DND-41 (cell line): ENCODE measurements around the gene PCSK9.

ENCODE experiments used
- ATAC-seq: fragments of 200-7000 bp; cut with Tn5 transposase; 3 replicates; pipeline ENCODE4 v1.9.1; 2021; ENCODE audit warnings: low read depth; ENCODE audit not compliant: insufficient read depth
- DNase-seq: peaks from one replicate; pipeline ENCODE4 v3.0.0-alpha.2; 2020
- H2AFZ ChIP-seq: 2 replicates; pipeline ENCODE4 v1.6.0; 2012; ENCODE audit warnings: low read depth, low read length
- H3K27ac ChIP-seq: 2 replicates; pipeline ENCODE4 v1.5.1; 2012; ENCODE audit warnings: low read length, inconsistent platforms
- H3K27me3 ChIP-seq: fragments of 200-600 bp; sonication (generic); 2 replicates; pipeline ENCODE4 v1.6.0; 2012; ENCODE audit warnings: low read length, mild to moderate bottlenecking, inconsistent platforms; ENCODE audit not compliant: insufficient read depth, poor library complexity
- H3K36me3 ChIP-seq: 2 replicates; pipeline ENCODE4 v1.5.1; 2012; ENCODE audit warnings: low read length, inconsistent platforms; ENCODE audit not compliant: insufficient read depth
- H3K4me1 ChIP-seq: 2 replicates; pipeline ENCODE4 v1.5.1; 2012; ENCODE audit warnings: mild to moderate bottlenecking, low read length; ENCODE audit not compliant: insufficient read depth
- H3K4me2 ChIP-seq: 2 replicates; pipeline ENCODE4 v1.6.0; 2012; ENCODE audit warnings: mild to moderate bottlenecking, moderate library complexity, low read length, inconsistent platforms; ENCODE audit not compliant: insufficient read depth
- H3K4me3 ChIP-seq, 2 experiments: fragments of 200-600 bp in 1 of 2; shearing (Covaris generic) in 1 of 2; 2 replicates each; pipeline ENCODE4 v1.5.1; 2012 to 2016; ENCODE audit warnings: inconsistent platforms in 2 of 2, low read length in 2 of 2, mild to moderate bottlenecking in 2 of 2, low read depth in 1 of 2, moderate library complexity in 1 of 2
- H3K79me2 ChIP-seq: 2 replicates; pipeline ENCODE4 v1.6.0; 2012; ENCODE audit warnings: low read length, inconsistent platforms; ENCODE audit not compliant: insufficient read depth
- H3K9ac ChIP-seq: 2 replicates; pipeline ENCODE4 v1.6.0; 2012; ENCODE audit warnings: low read depth, mild to moderate bottlenecking, inconsistent platforms, low read length, moderate library complexity
- H3K9me3 ChIP-seq: 2 replicates; pipeline ENCODE4 v1.5.1; 2012; ENCODE audit warnings: low read length, moderate library complexity, mild to moderate bottlenecking, inconsistent platforms; ENCODE audit not compliant: insufficient read depth, severe bottlenecking
- H4K20me1 ChIP-seq: 2 replicates; pipeline ENCODE4 v1.6.0; 2012; ENCODE audit warnings: low read length; ENCODE audit not compliant: insufficient read depth
- EZH2 ChIP-seq: IDR thresholded peaks from 3 replicates; pipeline ENCODE4 v1.6.1; 2012; ENCODE audit warnings: borderline replicate concordance, low read depth, mild to moderate bottlenecking, moderate library complexity, low read length, inconsistent platforms; ENCODE audit not compliant: severe bottlenecking
- TF ChIP-seq, protein P1 (sequence below): IDR thresholded peaks from 2 replicates; pipeline ENCODE4 v1.5.1; 2012; ENCODE audit warnings: borderline replicate concordance, low read length, moderate library complexity, mild to moderate bottlenecking; ENCODE audit not compliant: poor library complexity, severe bottlenecking; ENCODE audit errors: extremely low read depth

The PCSK9 gene

DNA sequence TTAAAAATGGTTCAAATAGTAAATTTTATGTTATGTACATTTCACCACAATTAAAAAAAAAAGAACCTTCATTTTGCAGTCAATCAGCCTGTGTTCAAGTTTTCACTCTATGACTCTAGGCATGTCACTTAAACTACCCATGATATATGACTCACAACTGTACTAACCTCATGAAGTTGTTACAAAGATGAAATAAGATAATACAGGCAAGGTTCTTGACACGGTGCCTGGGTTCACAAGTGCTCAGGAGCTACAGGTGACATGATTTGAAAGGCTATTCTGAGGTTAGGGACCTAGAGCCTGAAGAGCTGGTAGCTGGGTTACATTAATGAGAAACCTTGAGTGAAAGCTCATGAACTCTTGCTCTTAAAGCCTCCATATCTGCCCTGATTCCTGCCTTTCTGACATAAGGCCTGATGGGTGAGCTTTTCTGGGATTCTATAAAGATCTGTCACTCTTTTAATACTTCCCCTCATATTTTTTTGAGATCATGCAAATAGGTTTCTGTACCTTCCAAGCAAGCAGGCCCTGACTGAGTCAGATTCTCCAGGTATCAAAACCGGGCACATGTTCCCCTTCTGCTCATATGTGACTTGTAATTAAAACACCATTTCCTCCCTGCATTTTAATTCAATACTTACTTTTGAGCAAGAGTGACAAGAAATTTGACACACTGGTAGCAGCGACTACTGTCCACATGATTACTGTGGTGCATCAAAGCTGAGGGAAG, 34.0 kb downstream of the PCSK9 start:
- DNase-seq = no peak
- Histone ChIP-seq H3K27ac (no peak overlapping the region), H3K9ac (no peak overlapping the region), H4K20me1 (no peaks in the 10 kb centered on the region), H3K9me3 (no peaks in the 10 kb centered on the region), H2AFZ (no peak overlapping the region), H3K4me3 (no peak overlapping the region), H3K79me2 (no peaks in the 10 kb centered on the region), H3K4me2 (no peak overlapping the region), H3K36me3 (peaks cover 91% of the 10 kb centered on the region), H3K27me3 (no peaks in the 10 kb centered on the region), H3K4me1 (no peaks in the 10 kb centered on the region)
- TF ChIP-seq EZH2 = no peak
- TF ChIP-seq, protein P1, sequence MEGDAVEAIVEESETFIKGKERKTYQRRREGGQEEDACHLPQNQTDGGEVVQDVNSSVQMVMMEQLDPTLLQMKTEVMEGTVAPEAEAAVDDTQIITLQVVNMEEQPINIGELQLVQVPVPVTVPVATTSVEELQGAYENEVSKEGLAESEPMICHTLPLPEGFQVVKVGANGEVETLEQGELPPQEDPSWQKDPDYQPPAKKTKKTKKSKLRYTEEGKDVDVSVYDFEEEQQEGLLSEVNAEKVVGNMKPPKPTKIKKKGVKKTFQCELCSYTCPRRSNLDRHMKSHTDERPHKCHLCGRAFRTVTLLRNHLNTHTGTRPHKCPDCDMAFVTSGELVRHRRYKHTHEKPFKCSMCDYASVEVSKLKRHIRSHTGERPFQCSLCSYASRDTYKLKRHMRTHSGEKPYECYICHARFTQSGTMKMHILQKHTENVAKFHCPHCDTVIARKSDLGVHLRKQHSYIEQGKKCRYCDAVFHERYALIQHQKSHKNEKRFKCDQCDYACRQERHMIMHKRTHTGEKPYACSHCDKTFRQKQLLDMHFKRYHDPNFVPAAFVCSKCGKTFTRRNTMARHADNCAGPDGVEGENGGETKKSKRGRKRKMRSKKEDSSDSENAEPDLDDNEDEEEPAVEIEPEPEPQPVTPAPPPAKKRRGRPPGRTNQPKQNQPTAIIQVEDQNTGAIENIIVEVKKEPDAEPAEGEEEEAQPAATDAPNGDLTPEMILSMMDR = no peak
- no peak for ATAC-seq

DNA sequence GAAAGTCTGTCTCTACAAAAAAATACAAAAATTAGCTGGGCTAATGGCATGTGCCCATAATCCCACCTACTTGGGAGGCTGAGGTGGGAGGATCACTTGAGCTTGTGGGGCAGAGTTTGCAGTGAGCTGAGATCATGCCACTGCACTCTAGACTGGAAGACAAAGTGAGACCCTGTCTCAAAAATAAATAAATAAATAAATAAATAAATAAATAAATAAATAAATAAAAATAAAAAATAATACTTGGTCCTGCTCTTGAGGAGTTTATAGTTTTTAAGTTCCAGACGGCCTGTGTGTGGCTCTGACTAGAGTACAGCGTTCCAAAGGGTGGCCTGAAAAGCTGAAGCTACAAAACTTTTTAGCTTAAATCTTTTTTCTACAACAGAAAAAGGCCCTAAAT, 35.1 kb downstream of the PCSK9 start:
- no peak overlapping the region for H2AFZ ChIP-seq
- ATAC-seq (no peak), DNase-seq (no peak)
- H3K4me3 ChIP-seq = no peak overlapping the region
- H3K4me2 ChIP-seq = no peak overlapping the region
- H3K27me3 ChIP-seq = no peaks in the 10 kb centered on the region
- H3K36me3 ChIP-seq = peaks cover 92% of the 10 kb centered on the region
- TF ChIP-seq, protein P1 = no peak
- no peak for TF ChIP-seq EZH2
- H3K79me2 ChIP-seq = no peaks in the 10 kb centered on the region
- no peak overlapping the region for H3K9ac ChIP-seq
- no peaks in the 10 kb centered on the region for H3K4me1 ChIP-seq
- H3K9me3 ChIP-seq = no peaks in the 10 kb centered on the region
- no peak overlapping the region for H3K27ac ChIP-seq
- no peaks in the 10 kb centered on the region for H4K20me1 ChIP-seq

DNA sequence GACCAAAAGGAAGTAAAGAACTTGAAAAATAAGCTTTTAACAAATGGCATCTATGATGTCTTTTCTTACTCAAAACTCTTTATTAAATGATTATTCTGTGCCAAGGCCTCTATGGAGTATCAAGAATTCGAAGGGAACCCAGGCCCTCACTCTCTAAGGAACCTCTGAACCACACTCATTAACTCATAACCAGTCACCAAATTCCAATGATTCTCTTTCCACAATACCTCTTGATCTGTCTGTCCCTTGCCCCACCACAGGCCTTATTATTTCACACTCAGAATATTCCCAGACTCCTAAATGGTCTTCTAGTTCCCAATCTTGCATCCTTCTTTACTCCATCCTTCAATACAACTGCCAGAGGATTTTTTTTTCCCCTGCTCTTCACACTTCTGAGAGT, 37.0 kb downstream of the PCSK9 start:
- no peak overlapping the region for H3K9ac ChIP-seq
- no peak for ATAC-seq
- no peak overlapping the region for H3K27ac ChIP-seq
- no peaks in the 10 kb centered on the region for H3K79me2 ChIP-seq
- H3K4me3 ChIP-seq = no peak overlapping the region
- TF ChIP-seq EZH2 = no peak
- TF ChIP-seq, protein P1 = no peak
- DNase-seq = no peak
- no peak overlapping the region for H2AFZ ChIP-seq
- no peak overlapping the region for H3K4me2 ChIP-seq
- no peaks in the 10 kb centered on the region for H3K27me3 ChIP-seq
- H3K9me3 ChIP-seq = no peaks in the 10 kb centered on the region
- H3K36me3 ChIP-seq = peaks cover 92% of the 10 kb centered on the region
- H3K4me1 ChIP-seq = no peaks in the 10 kb centered on the region
- no peaks in the 10 kb centered on the region for H4K20me1 ChIP-seq
